SU-DHL-6 (cell line): ENCODE measurements around the gene NXPH1.

Experiments
- EZH2phosphoT487 ChIP-seq: fragments of 200-600 bp; sonication (generic), shearing (Covaris generic); conservative IDR thresholded peaks from 2 replicates; pipeline ENCODE4 v1.6.1; 2018; ENCODE audit warnings: mild to moderate bottlenecking, antibody characterized with exemption, low read length, moderate library complexity, mixed read lengths
- TF ChIP-seq, protein P1 (sequence below): fragments of 200-600 bp; sonication (generic); IDR thresholded peaks from one replicate; pipeline ENCODE4 v1.5.1; 2017; ENCODE audit warnings: antibody characterized with exemption, mild to moderate bottlenecking, low read length, moderate library complexity; ENCODE audit not compliant: insufficient read depth, poor library complexity, severe bottlenecking

DNA sequence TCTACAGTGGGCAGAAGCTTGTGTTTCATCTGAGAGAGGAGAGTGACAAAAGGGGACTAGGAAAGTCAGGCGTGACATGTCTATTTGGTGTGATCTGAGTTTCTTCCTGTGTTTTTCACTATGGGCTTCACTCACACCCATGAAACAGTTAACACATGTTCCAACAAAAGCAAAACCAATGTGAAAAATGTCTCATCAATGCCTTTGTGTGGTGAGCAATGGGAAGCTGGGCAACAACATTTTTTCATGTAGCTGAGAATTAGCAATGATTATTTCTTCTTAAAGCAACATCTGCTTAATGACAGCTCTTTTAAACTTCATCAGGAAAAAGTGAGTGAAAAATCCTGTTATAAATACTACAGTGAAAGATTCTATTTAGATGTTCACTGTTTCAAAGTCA lies 76.2 kb downstream of the NXPH1 start:
- TF ChIP-seq, protein P1, sequence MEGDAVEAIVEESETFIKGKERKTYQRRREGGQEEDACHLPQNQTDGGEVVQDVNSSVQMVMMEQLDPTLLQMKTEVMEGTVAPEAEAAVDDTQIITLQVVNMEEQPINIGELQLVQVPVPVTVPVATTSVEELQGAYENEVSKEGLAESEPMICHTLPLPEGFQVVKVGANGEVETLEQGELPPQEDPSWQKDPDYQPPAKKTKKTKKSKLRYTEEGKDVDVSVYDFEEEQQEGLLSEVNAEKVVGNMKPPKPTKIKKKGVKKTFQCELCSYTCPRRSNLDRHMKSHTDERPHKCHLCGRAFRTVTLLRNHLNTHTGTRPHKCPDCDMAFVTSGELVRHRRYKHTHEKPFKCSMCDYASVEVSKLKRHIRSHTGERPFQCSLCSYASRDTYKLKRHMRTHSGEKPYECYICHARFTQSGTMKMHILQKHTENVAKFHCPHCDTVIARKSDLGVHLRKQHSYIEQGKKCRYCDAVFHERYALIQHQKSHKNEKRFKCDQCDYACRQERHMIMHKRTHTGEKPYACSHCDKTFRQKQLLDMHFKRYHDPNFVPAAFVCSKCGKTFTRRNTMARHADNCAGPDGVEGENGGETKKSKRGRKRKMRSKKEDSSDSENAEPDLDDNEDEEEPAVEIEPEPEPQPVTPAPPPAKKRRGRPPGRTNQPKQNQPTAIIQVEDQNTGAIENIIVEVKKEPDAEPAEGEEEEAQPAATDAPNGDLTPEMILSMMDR, result no peak
- TF ChIP-seq EZH2phosphoT487, result no peak
